ENCODE results near the gene RRP1. TPM values are rescaled to one million over a fixed set of nuclear protein-coding genes. Genes with fewer than 3 reads are reported as not detected.

The RRP1 gene
- total and polyA plus RNA-seq, 10 of the 15 experiments (the other 5 are each of a cell fraction or from before 2014, with no cell fraction given), result 0.34 to 70.8 (median 35.1) TPM

GRCh38 chr21:43789276-43790009, at the start of gene RRP1 (continued):
- no peak for TF ChIP-seq MEF2A (IDR thresholded peaks at IDR 0.05; ENCODE audit: insufficient read depth, low read depth, low read length)
- TF ChIP-seq GATAD2B (conservative IDR thresholded peaks at IDR 0.05; ENCODE audit: low read depth), result peak; percentile 92
- TF ChIP-seq FOS (IDR thresholded peaks at IDR 0.05; ENCODE audit: borderline replicate concordance, extremely low read depth, insufficient read length), result no peak
- TF ChIP-seq POLR2AphosphoS2 (IDR thresholded peaks at IDR 0.05; ENCODE audit: low read depth, low read length), result peak; percentile 69
- peak; percentile 95 for TF ChIP-seq SIN3A (IDR thresholded peaks at IDR 0.05; ENCODE audit: low read depth, low read length)
- TF ChIP-seq CBFB (IDR thresholded peaks at IDR 0.05; ENCODE audit: low read depth), result 0 out of 2 replicates have a peak, but pooled peaks have one; percentile 34
- TF ChIP-seq FOXK2 (IDR thresholded peaks at IDR 0.05), result peak; percentile 16; the same call in 1 of the 2 replicates
- TF ChIP-seq ZNF24 (IDR thresholded peaks at IDR 0.05), result peak; percentile 64; the same call in 1 of the 2 replicates
- 0 out of 2 replicates have a peak, but pooled peaks have one; percentile 71 for TF ChIP-seq RCOR1 (conservative IDR thresholded peaks at IDR 0.05; ENCODE audit: low read depth, low read length)
- 0 out of 4 replicates have a peak, but pooled peaks of 1 of the 2 experiments have one; percentile 17 for TF ChIP-seq EP300 (IDR thresholded peaks at IDR 0.05; ENCODE audit: borderline replicate concordance in 1 of 2, control insufficient read depth in 1 of 2, low read depth in 2 of 2, low read length in 2 of 2)
- TF ChIP-seq WRNIP1 (IDR thresholded peaks at IDR 0.05; ENCODE audit: borderline replicate concordance, low read depth, low read length), result no peak
- TF ChIP-seq NR2C1 (IDR thresholded peaks at IDR 0.05), result peak; percentile 76
- no peak for TF ChIP-seq ASH2L (IDR thresholded peaks at IDR 0.05; ENCODE audit: borderline replicate concordance, low read depth)
- TF ChIP-seq ATF2 (IDR thresholded peaks at IDR 0.05; ENCODE audit: low read length), result no peak
- no peak for TF ChIP-seq E2F8 (IDR thresholded peaks at IDR 0.05; ENCODE audit: low read depth, partially characterized antibody)
- peak; percentile 53 for TF ChIP-seq ELK1 (IDR thresholded peaks at IDR 0.05; ENCODE audit: low read depth, low read length)
- peak; percentile 30 for TF ChIP-seq RUNX3 (IDR thresholded peaks at IDR 0.05; ENCODE audit: low read length)
- peak; percentile 91 for TF ChIP-seq MAX (IDR thresholded peaks at IDR 0.05; ENCODE audit: low read depth, low read length)
- TF ChIP-seq TARDBP (IDR thresholded peaks at IDR 0.05; ENCODE audit: borderline replicate concordance), result no peak
- TF ChIP-seq PAX8 (IDR thresholded peaks at IDR 0.05), result no peak
- TF ChIP-seq POU2F2 (IDR thresholded peaks at IDR 0.05; ENCODE audit: borderline replicate concordance, low read depth, low read length), result 0 out of 3 replicates have a peak, but pooled peaks have one; percentile 48
- peak; percentile 73 for TF ChIP-seq PAX5 (IDR thresholded peaks at IDR 0.05; ENCODE audit: borderline replicate concordance, low read depth, low read length)
- no peak for TF ChIP-seq SKIL (IDR thresholded peaks at IDR 0.05; ENCODE audit: low read depth, poor library complexity, severe bottlenecking)

All from GM12878 (cell line).